Endodermal cell (in vitro differentiated cells): ENCODE results near the gene GLRX2. TPM values are rescaled to one million over a fixed set of nuclear protein-coding genes. Genes with fewer than 3 reads are reported as not detected.
A peak's percentile ranks its signal among the peaks of the same experiment; 100 is the strongest.

ENCODE experiments used
- DNase-seq: peaks from one replicate; pipeline ENCODE4 v3.0.0-alpha.2; 2017
- H3K27ac ChIP-seq: 2 replicates; pipeline ENCODE4 v1.5.1; 2013; ENCODE audit warnings: mild to moderate bottlenecking, low read depth, low read length, moderate library complexity
- H3K27me3 ChIP-seq: 2 replicates; pipeline ENCODE4 v1.6.1; 2013; ENCODE audit warnings: mild to moderate bottlenecking, low read length, moderate library complexity; ENCODE audit not compliant: insufficient read depth, control insufficient read depth, poor library complexity, severe bottlenecking
- H3K36me3 ChIP-seq: 2 replicates; pipeline ENCODE4 v1.7.0; 2013; ENCODE audit warnings: mild to moderate bottlenecking, low read length, moderate library complexity; ENCODE audit not compliant: control insufficient read depth, insufficient read depth
- H3K4me1 ChIP-seq: one replicate; pipeline ENCODE4 v1.7.0; 2013; ENCODE audit warnings: low read length; ENCODE audit not compliant: control insufficient read depth, insufficient read depth
- H3K4me3 ChIP-seq: 2 replicates; pipeline ENCODE4 v1.5.1; 2013; ENCODE audit warnings: mild to moderate bottlenecking, low read length, moderate library complexity
- H3K9ac ChIP-seq: 2 replicates; pipeline ENCODE4 v1.6.1; 2013; ENCODE audit warnings: mild to moderate bottlenecking, low read length, moderate library complexity; ENCODE audit not compliant: poor library complexity, severe bottlenecking; ENCODE audit errors: extremely low read depth
- H3K9me3 ChIP-seq: 2 replicates; pipeline ENCODE4 v1.6.1; 2013; ENCODE audit warnings: mild to moderate bottlenecking, low read length, moderate library complexity; ENCODE audit not compliant: control insufficient read depth
- H3K27ac Mint-ChIP-seq: 2 replicates; pipeline ENCODE4 v1.8.0; 2020; ENCODE audit warnings: mixed read lengths
- H3K27me3 Mint-ChIP-seq: 2 replicates; pipeline ENCODE4 v1.8.0; 2021; ENCODE audit warnings: mild to moderate bottlenecking, mixed read lengths; ENCODE audit not compliant: insufficient read depth
- H3K36me3 Mint-ChIP-seq: 2 replicates; pipeline ENCODE4 v1.8.0; 2020; ENCODE audit warnings: low read depth, mixed read lengths
- H3K4me1 Mint-ChIP-seq: 2 replicates; pipeline ENCODE4 v1.8.0; 2020; ENCODE audit warnings: mixed read lengths
- H3K4me3 Mint-ChIP-seq: 2 replicates; pipeline ENCODE4 v1.8.0; 2020; ENCODE audit warnings: mild to moderate bottlenecking, moderate library complexity, mixed read lengths
- H3K9me3 Mint-ChIP-seq: 2 replicates; pipeline ENCODE4 v1.8.0; 2020; ENCODE audit warnings: mild to moderate bottlenecking, mixed read lengths
- WGBS, 2 experiments: methylation state at CpG; one replicate each; pipeline versions ENCODE4 v1.1.5 to v1.1.7; 2013; ENCODE audit warnings: missing lambda C conversion rate in 2 of 2, mixed read lengths in 1 of 2; ENCODE audit not compliant: insufficient coverage in 1 of 2, insufficient read length in 1 of 2; 5-methylcytosine and 5-hydroxymethylcytosine counted together
- total RNA-seq, 2 donors: library from RNA; stranded (reverse); fragmentation: NEBNext Ultra II Directional in 1 of 2; extraction: Animal tissue kit (Norgen Biotek cat#: 25700) in 1 of 2; gene quantifications; 2 replicates in 1 of 2; 3 replicates in 1 of 2; pipeline ENCODE4 v1.2.1, GENCODE V29; 2021
- TF ChIP-seq, protein P1 (sequence below): fragments of 200-600 bp; sonication (generic); conservative IDR thresholded peaks from 2 replicates; pipeline ENCODE4 v1.5.0; 2021; ENCODE audit warnings: antibody characterized with exemption, mild to moderate bottlenecking

The GLRX2 gene
- total RNA-seq, 2 donors from 2014 or later, result 8.6 to 11.0 TPM

GRCh38 chr1:193062698-193063463 lies 42.3 kb downstream of the GLRX2 start:
- no peak overlapping the region for H3K4me3 ChIP-seq
- peaks cover 5% of the 10 kb centered on the region for H3K4me1 ChIP-seq
- H3K36me3 ChIP-seq, result peaks cover 6% of the 10 kb centered on the region
- Mint-ChIP-seq H3K4me1 (peaks cover 16% of the 10 kb centered on the region), H3K9me3 (no peaks in the 10 kb centered on the region), H3K27ac (no peak overlapping the region), H3K4me3 (no peak overlapping the region), H3K27me3 (peaks cover 7% of the 10 kb centered on the region), H3K36me3 (no peaks in the 10 kb centered on the region)
- 89 to 100% methylated on average over 1 to 3 of the region's 4 CpGs for WGBS, 2 experiments
- no peak overlapping the region for H3K27ac ChIP-seq
- no peak overlapping the region for H3K9ac ChIP-seq
- peaks cover 44% of the 10 kb centered on the region for H3K27me3 ChIP-seq
- TF ChIP-seq, protein P1, sequence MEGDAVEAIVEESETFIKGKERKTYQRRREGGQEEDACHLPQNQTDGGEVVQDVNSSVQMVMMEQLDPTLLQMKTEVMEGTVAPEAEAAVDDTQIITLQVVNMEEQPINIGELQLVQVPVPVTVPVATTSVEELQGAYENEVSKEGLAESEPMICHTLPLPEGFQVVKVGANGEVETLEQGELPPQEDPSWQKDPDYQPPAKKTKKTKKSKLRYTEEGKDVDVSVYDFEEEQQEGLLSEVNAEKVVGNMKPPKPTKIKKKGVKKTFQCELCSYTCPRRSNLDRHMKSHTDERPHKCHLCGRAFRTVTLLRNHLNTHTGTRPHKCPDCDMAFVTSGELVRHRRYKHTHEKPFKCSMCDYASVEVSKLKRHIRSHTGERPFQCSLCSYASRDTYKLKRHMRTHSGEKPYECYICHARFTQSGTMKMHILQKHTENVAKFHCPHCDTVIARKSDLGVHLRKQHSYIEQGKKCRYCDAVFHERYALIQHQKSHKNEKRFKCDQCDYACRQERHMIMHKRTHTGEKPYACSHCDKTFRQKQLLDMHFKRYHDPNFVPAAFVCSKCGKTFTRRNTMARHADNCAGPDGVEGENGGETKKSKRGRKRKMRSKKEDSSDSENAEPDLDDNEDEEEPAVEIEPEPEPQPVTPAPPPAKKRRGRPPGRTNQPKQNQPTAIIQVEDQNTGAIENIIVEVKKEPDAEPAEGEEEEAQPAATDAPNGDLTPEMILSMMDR, result no peak
- H3K9me3 ChIP-seq, result peaks cover 7% of the 10 kb centered on the region
- no peak for DNase-seq

GRCh38 chr1:193060938-193061337 lies 44.3 kb downstream of the GLRX2 start:
- no peak overlapping the region for H3K27ac Mint-ChIP-seq
- peaks cover 35% of the 10 kb centered on the region for H3K27me3 ChIP-seq
- H3K36me3 Mint-ChIP-seq, result no peaks in the 10 kb centered on the region
- peak overlapping the region; percentile 93 for H3K9ac ChIP-seq
- 33 to 46% methylated on average over 2 of the region's 2 CpGs for WGBS, 2 experiments
- peaks cover 7% of the 10 kb centered on the region for H3K27me3 Mint-ChIP-seq
- H3K4me3 Mint-ChIP-seq, result peak overlapping the region; percentile 83
- peaks cover 2% of the 10 kb centered on the region for H3K4me1 ChIP-seq
- H3K9me3 Mint-ChIP-seq, result no peaks in the 10 kb centered on the region
- H3K9me3 ChIP-seq, result peaks cover 7% of the 10 kb centered on the region
- H3K27ac ChIP-seq, result no peak overlapping the region
- DNase-seq, result no peak
- H3K36me3 ChIP-seq, result peaks cover 6% of the 10 kb centered on the region
- peaks cover 16% of the 10 kb centered on the region for H3K4me1 Mint-ChIP-seq
- peak overlapping the region; percentile 93 for H3K4me3 ChIP-seq
- TF ChIP-seq, protein P1, result no peak

GRCh38 chr1:193060406-193060805 lies 44.8 kb downstream of the GLRX2 start:
- Mint-ChIP-seq H3K27me3 (peaks cover 5% of the 10 kb centered on the region), H3K36me3 (no peaks in the 10 kb centered on the region), H3K4me1 (peaks cover 16% of the 10 kb centered on the region), H3K4me3 (peak overlapping the region; percentile 83), H3K9me3 (no peaks in the 10 kb centered on the region), H3K27ac (peak overlapping the region; percentile 41)
- peak overlapping the region; percentile 93 for H3K4me3 ChIP-seq
- peaks cover 30% of the 10 kb centered on the region for H3K27me3 ChIP-seq
- TF ChIP-seq, protein P1, result no peak
- 14 to 22% methylated on average over 3 of the region's 4 CpGs for WGBS, 2 experiments
- H3K9ac ChIP-seq, result peak overlapping the region; percentile 93
- no peak for DNase-seq
- no peak overlapping the region for H3K27ac ChIP-seq
- peaks cover under 1% of the 10 kb centered on the region for H3K4me1 ChIP-seq
- peaks cover 6% of the 10 kb centered on the region for H3K36me3 ChIP-seq
- H3K9me3 ChIP-seq, result peaks cover 7% of the 10 kb centered on the region
